IPS-11a (cell line): Measurements from ENCODE around the gene ITPK1.
"Not testable (repeated sequence)": the region's sequence is repeated elsewhere in the genome, so short reads cannot be mapped to it uniquely, and the experiment has no call there.

Source experiments
- H3K4me3 ChIP-seq: one replicate; pipeline ENCODE4 v1.5.1; 2013; ENCODE audit warnings: low read depth, low read length, control low read depth

ITPK1 gene

DNA sequence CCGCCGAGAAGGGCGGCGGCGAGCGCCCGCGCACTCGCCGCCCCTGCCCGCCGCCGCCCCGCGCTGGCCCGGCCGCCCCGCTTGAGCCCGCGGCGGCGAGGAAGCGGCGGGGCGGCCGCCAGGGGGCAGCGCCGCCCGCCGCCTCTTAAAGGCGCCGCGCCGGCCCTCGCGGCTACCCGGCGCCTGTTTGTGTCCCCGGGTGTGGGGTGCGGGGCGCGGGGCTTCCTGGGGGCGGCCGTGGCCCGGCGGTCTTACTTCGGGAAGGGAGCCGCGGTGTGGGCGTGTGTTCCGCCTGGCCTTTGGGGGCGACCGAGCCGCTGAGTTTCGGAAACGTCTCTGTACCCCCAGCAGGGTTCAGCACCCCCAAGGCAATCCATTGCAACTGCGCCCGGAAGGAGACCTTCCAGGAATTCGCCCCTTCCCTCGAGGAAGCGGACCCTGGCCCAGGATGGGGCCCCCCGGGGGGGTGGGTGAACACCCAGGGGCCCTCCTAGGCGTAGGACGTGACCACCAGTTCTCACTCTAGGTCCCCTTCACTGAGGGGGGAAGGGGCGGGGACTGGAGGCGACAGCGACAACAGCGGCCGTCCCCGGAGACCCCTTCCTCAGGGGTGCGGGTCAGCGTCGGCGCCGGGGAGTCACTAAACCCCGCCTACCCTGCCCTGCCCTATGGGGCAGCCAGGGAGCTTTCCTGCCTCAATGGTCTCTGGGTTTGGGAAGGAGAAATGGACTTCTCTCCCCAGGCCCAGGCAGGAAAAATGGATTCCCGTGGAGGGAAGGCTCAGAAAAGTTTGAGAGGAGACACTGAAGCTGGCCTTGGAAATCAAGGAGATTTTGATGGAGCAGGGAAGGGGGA, at the start of gene ITPK1:
Gene ITPK1, minus strand, starts transcription at position 105 of the 855 bp plus-strand sequence. CDS start 762 bp downstream, outside the sequence.
- H3K4me3 ChIP-seq, result peak within 1 kb of the TSS; percentile 78

DNA sequence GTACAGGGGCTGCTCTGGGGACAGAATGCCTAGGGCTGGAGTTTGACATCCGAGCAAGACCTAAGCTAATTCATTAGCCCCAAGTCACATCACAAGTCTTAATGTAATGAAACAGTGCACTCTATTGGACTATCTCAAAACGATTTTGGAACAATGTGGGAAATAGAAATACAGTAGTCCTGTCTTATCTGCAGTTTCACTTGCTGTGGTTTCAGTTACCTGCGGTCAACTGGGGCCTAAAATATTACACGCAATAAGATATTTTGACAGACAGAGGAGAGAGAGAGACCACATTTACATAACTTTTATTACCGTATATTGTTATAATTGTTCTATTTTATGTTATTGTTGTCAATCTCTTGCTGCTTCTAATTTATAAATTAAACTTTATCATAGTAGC, 47.8 kb upstream of the ITPK1 start:
- no peak overlapping the region for H3K4me3 ChIP-seq

DNA sequence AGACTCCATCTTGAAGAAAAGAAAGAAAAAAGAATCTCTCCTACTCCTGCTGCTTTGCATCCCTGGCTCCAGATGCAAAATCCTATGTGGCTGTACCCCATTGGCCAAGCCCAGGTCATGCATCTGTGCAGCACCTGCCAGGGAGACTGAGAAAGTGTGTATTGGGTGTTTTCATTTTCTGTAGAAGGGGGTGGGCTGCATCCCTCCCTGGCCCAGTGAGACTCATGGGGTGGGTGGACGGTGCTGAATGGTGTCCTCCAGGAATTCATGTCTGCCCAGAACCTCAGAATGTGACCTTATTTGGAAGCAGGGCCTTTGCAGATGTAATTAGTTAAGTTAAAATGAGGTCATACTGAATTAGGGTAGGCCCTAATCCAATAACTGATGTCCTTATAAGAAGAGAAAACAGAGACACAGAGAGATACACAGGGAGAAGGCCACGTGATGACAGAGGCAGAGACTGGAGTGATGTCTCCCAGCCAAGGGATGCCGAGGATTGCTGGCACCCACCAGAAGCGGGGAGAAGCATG, 45.8 kb upstream of the ITPK1 start:
- H3K4me3 ChIP-seq, result no peak overlapping the region

DNA sequence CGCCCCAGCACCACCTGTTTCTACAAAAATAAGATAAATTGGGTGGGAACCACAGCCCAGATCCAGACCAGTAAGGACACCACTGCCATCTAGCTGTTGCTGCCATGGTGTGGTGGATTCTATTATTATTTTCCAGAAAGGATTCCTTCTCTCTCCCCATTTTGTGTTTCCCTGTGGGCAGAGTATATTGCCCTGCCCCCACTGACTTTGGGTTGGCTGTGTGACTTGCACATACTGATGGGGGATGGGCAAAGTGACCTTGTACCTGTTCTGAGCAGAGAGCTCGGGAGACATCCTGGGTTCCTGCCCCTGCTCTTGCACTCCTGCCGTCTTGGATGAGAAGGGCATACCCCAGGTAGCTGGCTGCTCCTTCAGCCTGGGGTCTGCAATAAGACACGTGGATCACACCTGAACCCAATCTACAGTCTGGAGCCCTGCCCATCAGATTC, 44.7 kb upstream of the ITPK1 start:
- H3K4me3 ChIP-seq, result no peak overlapping the region

DNA sequence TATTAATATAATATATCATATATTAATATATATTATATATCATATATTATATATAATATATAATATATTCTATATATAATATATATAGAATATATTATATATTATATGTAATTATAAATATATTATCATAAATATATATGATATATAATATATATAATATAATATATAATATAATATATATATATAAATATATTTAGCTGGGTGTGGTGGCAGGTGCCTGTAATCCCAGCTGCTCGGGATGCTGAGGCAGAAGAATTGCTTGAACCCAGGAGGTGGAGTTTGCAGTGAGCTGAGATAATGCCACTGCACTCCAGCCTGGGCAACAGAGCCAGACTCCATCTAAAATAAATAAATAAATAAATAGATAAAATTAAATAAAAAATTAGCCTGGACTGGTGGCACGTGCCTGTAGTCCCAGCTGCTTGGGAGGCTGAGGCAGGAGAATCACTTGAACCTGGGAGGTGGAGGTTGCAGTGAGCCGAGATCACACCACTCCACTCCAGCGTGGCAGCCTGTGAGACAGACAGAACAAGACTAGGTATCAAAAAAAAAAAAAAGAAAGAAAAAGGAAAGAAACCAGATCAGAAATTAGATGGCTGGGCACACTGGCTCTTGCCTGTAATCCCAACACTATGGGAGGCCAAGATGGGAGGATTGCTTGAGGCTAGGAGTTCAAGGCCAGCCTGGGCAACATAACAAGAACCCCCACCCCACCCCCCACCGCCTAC, 44.1 kb upstream of the ITPK1 start:
- not testable (repeated sequence) for H3K4me3 ChIP-seq

DNA sequence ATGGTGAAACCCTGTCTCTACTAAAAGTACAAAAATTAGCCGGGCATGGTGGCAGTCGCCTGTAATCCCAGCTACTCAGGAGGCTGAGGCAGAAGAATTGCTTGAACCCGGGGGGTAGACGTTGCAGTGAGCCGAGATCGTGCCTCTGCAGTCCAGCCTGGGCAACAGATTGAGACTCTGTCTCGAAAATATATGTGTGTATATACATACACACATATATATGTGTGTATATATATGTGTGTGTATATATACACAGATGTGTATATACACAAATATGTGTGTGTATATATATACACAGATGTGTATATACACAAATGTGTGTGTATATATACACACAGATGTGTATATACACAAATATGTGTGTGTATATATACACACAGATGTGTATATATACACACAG, 42.6 kb upstream of the ITPK1 start:
- not testable (repeated sequence) for H3K4me3 ChIP-seq

DNA sequence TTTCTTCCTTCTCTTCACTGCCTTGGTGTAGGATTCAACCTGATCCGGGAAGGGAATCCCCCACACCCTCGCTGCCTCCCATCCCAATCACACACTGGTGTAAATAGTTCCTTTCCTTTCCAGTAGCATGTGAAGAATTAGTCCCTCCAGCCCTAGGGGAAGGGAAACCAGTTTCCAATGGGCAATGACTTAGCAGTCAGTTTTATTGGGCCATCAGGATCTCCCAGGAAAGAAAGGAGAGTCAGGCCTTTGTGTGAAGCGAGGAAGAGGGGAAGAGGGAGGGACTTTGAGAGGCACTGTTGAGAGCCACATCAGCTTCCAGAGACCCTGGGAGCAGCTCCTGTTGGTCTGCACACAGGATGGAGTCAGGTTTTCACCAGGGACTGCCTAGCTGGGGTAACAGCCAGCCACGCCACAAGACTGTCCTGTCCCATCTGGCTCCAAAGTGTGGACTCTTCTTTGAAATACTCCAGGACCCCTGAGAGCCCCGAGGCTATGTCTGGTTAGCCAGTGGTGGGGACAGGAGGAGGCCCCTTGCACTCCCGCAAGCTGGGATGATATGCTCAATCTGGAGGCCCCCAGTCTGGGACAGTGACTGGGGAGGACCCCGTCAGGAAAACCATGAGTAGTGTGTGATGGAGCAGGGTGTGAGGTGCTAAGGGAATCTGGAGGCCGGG, 41.1 kb upstream of the ITPK1 start:
- H3K4me3 ChIP-seq, result no peak overlapping the region

DNA sequence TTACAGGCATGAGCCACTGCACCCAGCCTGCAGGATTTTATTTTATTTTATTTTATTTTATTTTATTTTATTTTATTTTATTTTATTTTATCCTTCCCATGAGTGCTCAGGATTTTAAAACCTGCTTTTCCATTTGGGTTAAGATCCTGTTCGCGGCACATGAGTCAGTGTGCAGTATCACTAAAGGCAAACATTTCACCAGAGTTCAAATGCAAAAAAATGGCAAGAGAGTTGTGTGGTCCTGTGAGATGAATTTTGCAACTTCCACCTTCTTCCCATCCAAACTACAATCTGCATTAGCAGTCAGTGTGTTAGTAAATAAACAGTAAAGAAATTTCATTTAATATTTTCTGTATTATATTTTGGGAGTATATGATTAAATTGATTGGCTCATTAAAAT, 39.9 kb upstream of the ITPK1 start:
- H3K4me3 ChIP-seq, result no peak overlapping the region

DNA sequence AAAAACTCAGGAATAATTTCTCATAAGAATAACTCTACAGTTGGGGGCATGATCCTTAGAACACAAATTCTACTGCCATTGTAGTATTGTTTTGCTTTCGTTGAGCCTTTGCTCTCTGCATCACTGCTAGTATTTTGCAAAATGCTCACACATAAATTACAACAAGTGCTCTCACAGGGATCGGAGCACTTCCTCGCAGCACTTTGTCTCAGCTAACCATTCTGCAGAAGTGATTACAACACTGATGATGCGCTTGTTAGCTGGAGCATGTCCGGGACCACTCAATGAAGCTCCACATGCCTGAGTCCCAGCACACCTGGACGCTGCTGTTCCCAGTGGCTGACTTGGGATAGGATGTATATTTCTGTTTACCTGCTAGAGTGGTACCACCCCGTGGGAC, 37.4 kb upstream of the ITPK1 start:
- H3K4me3 ChIP-seq, result no peak overlapping the region

DNA sequence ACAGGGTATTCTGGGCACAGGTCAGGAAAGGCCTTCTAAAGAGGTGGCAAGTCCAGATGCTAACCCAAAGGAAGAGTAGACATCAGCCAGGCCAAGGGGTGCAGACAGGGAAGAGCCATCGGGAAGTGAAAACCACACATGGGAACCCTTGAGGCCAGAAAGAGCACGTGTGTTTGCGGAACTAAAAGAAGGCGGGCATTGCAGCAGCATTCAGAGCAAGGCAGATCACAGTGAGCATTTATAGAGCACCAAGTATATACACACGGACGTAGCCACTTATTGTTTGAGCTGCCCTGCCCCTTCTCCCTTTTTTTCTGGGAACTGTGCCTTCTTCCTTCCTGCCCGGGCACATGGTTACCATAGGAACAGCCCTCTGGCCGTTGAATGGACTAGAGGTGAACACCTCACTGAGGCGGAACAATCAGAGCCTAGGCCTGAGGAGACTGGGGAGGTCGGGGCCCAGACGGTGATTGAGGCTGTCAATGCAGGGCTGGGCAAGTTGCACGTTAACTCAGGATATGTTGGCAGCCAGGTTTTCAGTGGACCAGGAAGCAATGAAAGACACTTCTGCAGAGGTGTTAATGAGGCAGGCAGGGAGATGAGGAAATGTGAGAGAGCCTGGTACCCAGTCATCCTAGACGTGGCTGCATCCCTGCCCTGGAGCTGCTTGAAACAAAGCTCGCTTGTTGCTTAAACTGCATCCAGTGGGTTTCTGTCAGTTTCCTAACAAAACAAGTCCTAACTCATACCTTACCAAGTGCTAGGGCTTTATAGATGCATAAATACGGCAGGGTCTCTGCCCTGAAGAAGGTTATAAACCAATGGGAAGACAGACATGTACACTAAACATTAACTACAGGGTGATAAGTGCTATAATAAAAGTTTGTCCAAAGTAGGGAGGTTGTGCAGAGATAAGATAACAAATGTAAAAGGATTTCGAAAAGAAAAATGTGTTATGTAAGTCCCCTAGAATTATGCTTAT, 34.8 kb upstream of the ITPK1 start:
- no peak overlapping the region for H3K4me3 ChIP-seq

DNA sequence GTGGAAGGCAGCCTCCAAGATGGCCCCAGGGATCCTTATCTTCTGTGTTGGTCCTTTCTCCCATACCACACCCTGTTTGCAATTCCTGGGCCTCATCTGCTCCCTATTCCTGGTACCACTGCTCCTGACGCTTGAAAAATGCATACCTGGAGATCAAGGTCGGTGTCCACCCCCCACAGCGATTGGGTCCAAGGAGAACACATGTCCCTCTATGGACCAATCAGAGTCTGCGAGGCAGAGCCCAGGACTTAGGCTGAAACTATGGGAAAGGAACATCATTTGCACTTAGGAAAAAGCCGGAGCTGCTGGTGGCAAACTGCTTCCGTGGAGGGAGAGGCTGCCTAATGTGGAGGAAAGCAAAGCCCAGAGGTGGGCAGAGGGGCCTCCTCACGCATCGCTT, 33.3 kb upstream of the ITPK1 start:
- no peak overlapping the region for H3K4me3 ChIP-seq

DNA sequence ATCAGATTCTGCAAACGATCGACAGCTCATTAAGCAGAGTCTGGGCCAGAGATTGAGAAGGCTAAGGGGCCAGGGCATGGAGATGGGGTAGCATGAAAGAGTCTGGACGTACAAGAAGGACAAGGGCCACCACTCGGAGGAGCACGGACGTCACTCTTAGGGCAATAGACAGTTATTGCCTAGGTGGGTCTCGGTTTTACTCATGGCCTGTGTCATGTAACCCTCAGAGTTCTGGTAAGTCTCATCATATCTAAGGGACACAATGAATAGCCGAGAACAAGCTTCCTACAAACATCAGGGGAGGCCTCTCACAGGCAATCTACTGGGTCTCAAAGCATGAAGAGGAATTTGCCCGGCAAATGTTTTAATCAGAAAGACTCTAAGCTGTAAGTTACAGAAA, 30.4 kb upstream of the ITPK1 start:
- no peak overlapping the region for H3K4me3 ChIP-seq

DNA sequence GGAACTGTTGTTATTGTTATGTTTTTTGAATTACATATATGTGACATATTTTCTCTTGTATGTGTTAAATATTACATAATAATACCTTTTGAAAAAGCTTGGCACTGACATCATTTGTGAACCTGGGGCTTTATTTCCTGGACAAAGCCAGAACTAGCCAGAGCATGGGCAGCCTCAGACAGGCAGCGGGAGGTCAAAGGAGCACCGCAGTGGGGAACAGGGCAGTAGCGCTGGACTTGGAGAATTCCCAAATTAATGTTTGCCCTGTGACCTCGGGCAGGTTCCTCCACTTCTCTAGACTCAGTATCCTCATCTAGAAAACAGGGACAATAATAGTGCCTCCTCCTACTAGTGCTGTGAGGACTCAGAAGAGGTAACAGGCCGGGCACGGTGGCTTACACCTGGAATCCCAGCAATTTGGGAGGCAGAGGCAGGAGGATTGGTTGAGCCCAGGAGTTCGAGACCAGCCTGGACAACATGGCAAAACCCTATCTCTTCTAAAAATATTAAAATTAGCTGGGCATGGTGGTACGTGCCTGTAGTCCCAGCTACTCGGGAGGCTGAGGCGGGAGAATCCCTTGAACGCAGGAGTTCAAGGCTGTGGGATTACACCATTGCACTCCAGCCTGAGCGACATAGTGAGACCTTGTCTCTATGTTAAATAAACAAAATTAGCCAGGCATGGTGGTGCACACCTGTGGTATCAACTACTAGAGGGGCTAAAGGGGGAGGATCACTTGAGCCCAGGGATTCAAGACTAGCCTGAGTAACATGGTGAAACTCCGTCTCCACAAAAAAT, 27.3 kb upstream of the ITPK1 start:
- no peak overlapping the region for H3K4me3 ChIP-seq

DNA sequence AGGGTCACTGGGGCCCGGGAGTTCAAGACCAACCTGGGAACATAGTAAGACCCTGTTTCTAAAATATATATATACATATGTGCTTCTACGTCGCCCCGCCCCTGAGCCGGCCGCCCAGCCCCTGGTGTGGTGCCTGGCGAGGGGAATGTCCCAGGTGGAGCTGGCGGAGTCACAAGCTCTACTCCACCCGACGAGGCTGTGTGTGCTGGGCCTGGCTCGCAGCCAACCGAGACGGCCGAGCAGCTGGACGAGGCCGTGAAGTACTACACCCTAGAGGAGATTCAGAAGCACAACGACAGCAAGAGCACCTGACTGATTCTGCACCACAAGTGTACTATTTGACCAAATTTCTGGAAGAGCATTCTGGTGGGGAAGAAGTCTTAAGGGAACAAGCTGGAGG, 22.1 kb upstream of the ITPK1 start:
- H3K4me3 ChIP-seq, result no peak overlapping the region

DNA sequence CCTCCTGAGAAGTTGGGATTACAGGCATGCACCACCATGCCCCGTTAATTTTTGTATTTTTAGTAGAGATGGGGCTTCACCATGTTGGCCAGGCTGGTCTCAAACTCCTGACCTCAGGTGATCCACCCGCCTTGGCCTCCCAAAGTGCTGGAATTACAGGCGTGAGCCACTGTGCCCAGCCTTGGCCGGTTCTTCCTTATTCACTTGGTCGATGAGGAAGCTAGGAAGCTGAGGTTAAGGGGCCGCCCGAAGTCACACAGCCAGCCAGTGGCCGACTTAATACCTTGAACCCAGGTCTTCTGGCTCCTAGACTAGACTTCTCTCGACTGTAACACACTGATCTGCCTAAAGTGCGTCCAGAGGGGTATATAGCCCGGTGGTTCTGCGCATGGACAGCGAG, 20.8 kb upstream of the ITPK1 start:
- not testable (repeated sequence) for H3K4me3 ChIP-seq

DNA sequence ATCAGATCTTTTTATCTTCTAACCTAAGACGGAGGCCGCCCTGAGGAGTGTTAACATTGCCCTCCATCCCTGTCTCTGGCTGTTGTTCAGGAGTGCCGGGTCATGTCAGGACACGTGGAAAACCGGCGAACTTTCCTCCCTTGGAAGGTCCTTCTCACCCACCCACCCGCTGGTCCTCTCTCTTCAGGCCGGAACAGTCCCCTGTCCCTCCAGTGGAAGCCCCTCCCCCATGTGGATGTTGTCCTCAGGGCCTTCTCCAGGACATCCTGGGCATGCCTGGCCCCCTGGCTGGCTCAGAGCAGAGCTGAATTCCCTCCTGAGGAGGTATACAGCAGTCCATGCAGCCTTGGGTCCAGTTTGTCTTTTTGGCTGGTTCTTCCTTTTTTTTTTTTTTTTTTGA, 20.3 kb upstream of the ITPK1 start:
- no peak overlapping the region for H3K4me3 ChIP-seq

DNA sequence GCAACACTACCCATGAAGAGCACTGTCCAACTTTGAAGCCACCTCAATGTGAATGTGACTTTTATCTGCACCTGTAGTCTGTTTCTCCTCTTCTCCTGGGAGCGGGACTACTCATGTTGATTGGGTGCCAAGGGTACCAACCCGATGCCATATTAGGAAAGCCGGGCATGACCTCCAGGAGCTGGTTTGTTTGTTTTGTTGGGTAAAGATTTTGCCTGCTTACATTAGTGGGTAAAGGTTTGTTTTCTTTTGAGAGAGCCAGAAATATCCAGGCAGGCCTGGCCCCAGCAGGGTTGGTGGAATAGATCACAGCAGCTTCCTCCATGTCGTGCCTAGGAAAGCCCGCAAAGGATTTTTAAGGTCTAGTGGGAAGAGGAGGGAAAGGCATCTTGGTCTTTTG, 19.7 kb upstream of the ITPK1 start:
- H3K4me3 ChIP-seq, result no peak overlapping the region

DNA sequence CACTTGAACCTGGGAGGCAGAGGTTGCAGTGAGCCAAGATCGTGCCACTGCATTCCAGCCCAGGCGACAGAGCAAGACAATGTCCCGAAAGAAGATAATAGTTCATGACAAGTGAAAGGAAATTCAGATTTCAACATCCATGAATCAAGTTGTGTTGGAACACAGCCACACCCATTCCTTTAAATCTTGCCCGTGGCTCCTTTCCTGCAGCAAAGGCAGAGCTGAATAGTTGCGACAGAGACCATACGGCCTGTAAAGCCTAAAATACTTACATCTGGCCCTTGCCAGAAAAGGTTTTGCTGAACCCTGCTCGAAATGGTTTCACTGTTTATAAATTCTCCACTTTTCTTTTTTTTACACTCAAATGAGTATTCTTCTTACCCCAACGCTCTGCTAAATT, 17.7 kb upstream of the ITPK1 start:
- no peak overlapping the region for H3K4me3 ChIP-seq

DNA sequence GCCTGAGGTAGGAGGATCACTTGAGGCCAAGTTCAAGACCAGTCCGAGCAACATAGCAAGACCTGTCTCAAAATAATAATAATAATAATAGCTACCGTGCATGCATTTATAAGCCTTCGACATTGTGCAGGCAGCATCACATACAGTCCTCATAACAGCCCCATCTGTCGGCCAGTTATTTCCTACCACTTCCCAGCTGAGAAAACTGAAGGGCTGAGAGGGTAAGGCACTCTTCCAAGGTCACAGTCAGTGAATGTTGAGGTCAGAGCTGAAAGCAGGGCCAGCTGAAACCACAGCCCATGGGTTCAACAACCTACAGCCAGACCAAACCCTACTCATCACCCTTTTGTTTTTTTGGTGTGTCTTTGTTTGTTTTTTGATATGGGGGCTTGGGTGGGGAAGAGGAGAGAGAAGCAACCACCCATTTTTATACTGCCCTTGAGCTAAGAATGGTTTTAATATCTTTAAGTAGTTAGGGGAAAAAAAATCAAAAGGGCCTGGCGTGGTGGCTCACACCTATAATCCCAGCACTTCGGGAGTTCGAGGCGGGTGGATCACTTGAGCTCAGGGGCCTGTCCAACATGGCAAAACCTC, 16.8 kb upstream of the ITPK1 start:
- H3K4me3 ChIP-seq, result no peak overlapping the region
